NCI-H1417 (cell line): ENCODE measurements around the gene GAREM1.
"Not testable (repeated sequence)": the region's sequence is repeated elsewhere in the genome, so short reads cannot be mapped to it uniquely, and the experiment has no call there.

Experiments used
- DNase-seq, 3 experiments: peaks; one replicate each; lab custom pipeline; 2025; lab: John Stamatoyannopoulos, UW

Gene GAREM1

DNA sequence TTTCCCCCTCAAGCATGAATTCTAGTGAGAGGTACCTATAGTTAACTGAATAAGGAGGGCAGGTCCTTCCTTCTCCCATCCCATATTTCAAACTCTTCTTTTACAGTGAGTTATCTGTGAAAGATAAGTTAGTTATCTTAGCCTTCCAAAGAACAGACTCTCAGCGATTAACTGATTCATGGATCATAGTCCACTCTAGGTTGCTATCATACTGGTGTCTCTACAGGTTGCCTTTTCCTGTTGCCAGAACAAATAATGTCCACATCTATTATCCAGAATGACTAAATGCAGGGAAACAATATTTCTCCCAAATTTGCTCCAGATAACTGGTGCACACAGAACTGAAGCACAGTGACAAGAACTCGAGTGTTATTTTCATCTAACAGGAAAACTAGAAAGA, 212.5 kb downstream of the GAREM1 start:
- no peak for DNase-seq

DNA sequence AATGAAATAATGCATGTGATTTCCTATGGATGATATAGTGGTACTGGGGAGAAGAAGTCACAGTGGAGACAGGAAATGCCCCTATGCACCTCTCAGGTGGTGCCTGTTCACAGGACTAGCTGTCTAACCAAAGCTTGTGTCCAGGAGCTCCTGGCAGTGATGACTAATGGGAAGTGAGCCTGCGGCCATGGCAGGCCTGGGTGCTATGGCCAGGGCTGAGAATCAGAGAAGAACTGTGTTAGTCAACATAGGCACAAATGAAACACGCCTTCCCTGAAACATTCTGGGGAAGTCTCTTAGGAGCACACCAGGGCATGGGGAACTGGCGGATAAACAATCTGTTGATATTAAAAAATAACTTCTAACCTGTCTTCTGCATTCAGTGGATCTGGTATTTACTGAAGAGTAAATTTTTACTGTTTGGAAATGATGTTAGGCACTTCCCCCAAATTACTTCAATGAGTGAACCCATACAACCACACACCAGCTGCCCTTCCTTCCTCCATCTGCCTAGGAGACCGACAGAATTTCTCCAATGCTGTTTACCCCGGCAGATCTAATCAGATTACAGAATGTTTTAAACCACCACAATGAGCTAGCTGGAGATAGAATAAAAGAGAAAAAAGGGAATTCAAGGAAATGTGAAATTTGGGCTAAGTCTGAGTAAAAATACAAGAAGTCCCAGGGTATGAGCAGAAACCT, 213.4 kb downstream of the GAREM1 start:
- DNase-seq = no peak

DNA sequence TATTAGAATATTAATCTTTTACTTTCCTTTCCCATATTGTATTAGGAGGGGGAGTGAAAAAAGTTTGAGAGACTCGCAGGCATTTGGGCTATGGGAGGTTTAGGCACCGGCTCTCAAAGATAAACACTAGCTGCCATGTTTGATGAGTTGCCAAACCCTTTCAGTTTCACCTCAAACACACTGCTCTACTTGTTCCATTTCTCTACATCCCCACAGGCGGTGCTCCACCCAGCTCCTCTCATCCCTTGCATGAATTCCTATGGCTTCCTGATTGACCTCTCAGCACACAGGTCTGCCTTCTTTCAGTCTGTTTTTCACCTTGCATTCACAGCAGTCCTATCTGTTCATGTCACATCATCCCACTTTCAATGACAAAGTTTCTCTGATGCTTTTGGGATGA, 215.1 kb downstream of the GAREM1 start:
- DNase-seq = no peak

DNA sequence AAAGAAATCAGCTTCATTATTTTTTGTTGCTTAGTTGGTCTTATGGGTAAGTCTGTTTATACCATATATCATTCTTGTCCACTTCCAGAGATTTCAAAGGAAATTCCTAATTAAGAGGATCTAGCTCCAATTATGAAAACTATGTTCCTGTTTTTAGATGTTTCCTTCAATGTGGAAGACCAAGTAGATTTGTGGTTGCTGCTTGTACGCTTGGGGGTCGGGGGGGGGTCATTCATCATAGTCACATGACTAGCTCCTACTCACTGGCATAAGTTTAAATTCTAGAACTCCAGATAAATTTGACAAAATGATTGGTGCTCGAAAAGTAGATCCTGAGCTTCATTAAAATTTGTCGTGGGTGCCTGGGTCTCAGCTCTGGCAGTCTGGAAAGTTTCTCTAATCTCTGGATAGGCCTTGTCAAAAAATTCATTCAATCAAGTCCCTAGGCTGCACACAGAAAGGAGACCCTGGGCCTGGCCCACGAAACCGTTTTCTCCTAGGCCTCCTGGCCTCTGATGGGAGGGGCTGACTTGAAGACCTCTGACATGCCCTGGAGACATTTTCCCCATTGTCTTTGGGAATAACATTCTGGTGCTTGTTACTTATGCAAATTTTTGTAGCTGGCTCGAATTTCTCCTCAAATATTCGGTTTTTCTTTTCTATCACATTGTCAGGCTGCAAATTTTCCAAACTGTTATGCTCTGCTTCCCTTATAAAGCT, 218.4 kb downstream of the GAREM1 start:
- no peak for DNase-seq

DNA sequence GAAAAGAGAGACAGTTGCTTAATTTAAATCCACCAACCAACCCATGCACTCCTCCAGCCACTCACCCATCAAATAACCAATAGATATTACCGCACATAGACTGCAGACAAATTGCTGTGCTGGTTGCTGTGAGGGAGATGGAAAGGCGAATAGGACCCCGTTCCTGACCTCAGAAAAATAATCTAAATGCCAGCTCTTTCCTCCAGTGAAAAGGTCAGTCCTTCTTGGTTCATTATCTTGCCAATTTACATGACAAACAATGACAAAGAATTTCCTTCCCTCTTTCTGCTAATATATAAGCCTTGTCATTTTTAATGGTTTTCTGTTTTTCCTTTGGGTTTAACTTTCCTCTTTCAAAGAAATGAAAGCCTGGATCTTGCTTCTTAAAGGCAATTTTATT, 219.2 kb downstream of the GAREM1 start:
- no peak for DNase-seq

DNA sequence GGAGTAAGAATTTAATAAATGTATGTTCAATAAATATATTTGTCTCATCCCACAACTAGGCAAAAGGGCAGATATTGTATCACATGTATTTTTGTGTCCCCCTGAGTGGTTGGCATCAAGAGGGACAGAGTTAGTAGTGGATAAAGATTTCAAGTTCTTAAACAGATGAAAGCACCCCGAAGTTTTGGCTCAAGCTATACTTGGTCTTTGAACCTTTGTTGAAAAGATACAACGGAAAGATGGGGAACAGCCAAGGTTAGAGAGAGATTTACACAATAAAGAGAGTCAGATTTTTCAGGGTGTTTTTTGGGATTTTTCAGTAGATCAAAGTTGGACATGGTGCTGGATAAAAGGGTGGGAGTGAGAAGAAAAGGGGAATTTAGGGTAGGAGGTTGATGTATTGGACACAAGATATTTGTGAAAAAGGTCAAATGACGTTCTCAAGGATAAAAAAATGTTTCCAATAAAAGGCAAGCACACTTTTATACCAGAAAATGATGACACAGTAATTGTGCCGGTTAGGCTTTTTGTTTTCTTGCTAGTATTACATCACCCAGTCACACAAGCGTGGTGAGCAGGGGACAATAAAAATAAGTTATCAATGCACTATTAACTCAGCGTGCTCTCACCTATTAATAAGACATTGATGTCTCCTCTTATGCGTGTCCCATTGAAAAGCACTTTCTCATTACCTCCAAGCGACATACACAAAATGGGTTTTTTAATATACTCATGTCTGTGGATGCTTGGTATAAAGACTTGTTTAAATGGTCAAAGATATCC, 221.3 kb downstream of the GAREM1 start:
- DNase-seq = no peak

DNA sequence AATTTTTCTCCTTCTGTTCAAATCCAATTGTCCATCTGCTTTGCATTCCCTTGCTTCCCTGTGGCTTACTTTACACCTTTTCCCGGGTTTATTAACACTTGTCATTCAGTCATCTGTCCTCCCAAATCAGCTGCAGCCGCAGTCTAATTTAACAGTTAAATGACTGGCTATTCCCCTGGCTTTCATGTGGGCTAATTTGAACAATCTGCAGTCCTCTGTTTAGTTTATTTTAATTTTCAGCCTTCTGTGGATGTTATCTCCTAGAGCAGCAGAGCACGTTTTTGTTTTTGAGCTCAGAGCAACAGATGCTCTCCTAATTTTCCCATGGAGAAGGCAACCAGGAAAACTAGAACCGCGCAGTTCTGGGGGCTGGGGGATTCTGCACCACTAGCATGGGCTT, 225.8 kb downstream of the GAREM1 start:
- DNase-seq = no peak

DNA sequence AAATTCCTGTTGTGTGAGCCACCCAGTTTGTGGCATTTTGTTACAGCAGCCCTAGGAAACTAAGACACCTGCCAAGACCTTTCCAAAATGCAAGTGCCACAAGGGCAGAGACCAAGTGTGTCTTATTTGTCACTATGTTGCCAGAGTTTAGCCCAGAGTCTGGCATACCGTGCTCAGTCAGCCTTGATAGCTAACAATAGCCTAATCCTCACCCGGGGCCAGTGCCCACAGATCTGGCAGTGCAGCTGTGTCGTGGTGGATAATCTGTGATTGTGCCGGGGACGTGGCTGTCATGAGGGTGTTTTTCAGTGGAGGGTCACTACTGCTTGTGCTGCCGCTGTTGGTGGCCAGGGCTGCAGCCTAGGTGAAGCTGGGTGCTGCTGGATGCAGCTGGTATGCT, 227.3 kb downstream of the GAREM1 start:
- DNase-seq = no peak

DNA sequence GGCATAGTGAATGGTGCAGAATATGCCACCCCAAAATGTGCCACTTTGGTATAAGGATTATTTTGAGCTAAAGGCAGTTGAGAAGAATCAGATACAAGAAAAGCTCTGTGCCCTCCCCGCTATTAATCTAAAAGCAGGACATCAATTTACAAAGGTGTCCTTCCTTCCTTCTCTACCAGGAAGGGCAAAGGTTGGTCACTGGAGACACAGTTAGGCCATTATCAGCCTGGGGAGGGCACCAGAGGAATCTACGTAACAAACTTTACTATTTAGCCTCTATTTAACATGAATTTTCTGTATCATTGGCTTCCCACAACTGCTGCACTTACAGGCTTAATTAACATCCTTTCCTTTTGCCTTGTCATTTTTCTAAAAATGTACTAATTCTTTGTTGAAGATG, 228.3 kb downstream of the GAREM1 start:
- no peak for DNase-seq

DNA sequence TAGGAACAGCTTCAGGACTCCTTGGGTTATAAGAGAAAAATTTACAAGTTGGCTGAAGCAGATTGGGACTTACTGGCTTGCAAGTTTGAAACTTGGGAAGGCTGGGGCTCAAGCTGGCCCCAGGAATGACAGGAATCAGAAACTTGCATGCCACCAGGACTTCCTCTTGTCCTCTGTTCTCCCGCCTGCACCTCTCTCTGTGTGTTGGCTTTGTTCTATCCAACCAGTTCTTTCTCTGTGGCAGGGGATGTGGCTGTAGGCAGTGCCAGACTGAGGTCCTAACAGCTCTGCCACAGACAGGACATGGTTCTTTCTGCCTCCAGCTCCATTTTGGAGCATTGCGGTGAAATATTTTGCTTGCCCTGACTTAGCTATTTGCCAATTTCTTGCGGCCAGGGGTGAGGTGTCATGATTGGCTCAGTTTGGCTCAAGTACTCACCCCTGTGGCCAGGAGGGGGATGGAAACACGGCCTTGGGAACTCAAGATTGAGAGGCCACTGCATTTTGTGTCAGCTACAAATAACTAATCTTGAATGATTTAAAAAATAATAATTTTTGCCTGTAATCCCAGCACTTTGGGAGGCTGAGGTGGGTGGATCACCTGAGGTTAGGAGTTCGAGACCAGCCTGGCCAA, 231.9 kb downstream of the GAREM1 start:
- DNase-seq = no peak

DNA sequence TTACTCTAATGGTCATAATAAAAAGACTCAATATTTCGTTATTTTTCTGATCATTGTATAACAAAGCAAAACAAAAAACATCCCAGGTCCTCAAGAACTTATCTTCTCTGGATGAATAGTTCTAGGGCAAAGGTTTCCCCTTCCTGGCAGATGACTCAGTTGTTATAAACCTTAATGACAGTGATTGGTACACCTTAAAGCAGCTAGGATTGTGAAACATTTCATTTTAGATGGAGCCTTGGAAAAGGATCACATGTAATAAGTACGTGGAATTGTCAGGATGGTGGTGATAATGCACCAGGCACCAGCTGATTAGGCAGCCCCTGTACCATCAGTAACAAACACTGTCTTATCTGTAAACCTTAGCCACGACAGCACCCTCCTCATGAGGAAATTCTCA, 233.6 kb downstream of the GAREM1 start:
- DNase-seq = no peak

DNA sequence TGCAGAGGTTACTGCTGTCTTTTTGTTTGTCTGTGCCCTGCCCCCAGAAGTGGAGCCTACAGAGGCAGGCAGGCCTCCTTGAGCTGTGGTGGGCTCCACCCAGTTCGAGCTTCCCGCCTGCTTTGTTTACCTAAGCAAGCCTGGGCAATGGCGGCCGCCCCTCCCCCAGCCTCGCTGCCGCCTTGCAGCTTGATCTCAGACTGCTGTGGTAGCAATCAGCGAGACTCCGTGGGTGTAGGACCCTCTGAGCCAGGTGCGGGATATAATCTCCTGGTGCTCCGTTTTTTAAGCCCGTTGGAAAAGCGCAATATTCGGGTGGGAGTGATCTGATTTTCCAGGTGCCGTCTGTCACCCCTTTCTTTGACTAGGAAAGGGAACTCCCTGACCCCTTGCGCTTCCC, 237.3 kb downstream of the GAREM1 start:
- DNase-seq = not testable (repeated sequence)

DNA sequence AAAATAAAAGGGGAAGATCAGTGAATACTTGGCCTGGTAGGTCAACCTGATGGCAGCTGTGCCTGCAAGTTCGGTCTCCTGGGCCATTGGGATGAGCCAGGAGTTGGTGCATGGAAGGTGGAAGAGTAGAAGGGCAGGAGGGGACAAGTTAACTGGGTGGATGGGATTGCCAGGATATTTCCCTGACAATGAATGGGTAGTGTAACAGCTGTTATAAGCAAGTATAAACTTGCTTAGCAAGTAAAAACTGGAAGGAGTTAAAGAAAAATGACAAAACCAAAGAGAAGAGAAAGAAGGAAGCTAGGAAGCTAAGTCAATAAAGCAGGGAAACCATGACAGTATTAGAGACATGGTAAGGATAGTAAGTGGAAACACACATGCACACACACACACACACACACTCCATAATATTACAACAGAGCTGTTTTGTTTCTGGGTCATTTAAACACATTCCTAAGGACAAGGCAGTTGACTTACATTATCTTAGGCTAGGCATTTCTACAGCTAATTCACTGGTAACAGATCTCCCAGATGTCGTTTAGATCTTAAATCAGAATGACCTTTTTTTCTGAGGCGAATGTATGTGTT, 251.2 kb downstream of the GAREM1 start:
- DNase-seq = no peak

DNA sequence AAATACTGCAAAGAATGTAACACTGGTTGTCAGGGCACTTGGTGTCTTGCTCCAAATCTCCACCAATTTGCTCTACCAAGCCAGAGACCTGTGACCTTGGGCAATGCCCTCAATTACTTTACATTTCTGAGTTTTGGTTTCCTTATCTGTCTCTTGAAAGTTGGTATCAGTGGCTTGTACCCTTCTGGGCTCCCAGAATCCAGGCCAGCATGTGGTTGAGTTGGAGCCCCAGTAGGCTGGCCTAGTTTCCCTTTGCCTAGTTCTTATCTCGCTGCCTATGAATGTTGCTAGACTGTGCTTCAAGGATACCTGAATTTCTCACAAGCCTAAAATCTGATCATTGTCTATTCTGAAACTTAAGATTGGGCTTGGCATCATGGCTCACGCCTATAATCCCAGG, 254.3 kb downstream of the GAREM1 start:
- DNase-seq = no peak

DNA sequence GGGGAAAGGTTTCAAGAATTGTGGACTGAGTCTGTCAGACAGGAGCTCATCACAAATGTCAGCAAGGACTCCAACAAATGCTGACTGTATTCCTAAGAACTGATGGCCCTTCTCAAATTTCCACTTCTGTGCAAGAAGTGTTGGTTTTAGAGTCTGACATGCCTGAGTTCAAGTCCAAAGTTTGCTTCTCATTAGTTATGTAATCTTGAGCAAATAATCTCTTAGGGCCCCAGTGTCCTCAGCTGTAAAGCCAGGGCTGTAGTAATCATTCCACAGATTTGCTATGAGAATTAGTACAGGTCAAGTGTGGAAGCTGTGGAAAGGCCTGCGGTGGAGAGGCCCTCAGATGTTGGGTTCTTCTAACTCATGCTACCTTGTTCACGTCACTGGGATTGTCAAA, 257.0 kb downstream of the GAREM1 start:
- DNase-seq = peak in 1 of 3 experiments; percentile 13
